ENCODE results near the gene AMY2B. TPM values are rescaled to one million over a fixed set of nuclear protein-coding genes. Genes with fewer than 3 reads are reported as not detected.
A peak's percentile ranks its signal among the peaks of the same experiment; 100 is the strongest.
"Not testable (repeated sequence)": the region's sequence is repeated elsewhere in the genome, so short reads cannot be mapped to it uniquely, and the experiment has no call there.

The AMY2B gene
- 10.6 and 13.8 TPM in 2 replicates for total RNA-seq
- 4.4 TPM for polyA plus RNA-seq (2012)

DNA sequence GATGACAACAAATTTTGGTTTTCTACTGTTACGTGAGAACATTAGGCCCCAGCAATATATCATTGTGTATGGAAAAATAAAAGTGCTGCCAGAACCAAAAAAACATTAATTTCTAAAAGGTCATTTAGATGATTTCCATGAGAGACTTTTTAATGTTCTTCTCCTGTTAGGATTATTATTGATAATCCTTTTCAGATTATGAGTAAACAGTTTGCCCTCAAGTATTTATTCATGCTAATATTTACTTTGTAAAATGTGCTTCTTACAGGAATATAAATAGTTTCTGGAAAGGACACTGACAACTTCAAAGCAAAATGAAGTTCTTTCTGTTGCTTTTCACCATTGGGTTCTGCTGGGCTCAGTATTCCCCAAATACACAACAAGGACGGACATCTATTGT, at the start of gene AMY2B:
Gene AMY2B, plus strand, starts transcription at position 301 of the 400 bp plus-strand sequence. Its CDS starts 14 bp downstream, at position 315.
- DNase-seq (ENCODE audit: low read depth) = not testable (repeated sequence)

DNA sequence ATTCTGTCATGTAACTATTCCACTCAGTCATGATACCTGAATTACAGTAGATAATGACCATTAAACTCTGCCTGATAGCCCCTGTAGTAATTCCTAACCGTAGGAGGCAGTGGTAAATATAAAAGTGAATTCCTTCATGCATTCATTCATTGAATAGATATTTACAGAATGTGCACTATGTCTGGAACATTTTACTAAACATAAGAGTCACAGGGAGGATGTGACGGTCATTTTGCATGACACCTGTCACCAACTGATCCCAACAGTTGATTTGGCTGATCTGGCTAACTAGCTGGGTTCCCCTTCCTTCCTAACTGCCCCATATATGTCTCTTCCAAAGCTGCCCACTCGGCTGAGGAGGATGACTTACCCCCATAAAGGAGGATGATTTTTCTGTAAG, 48.0 kb upstream of the AMY2B start:
- no peak for DNase-seq (ENCODE audit: low read depth)

DNA sequence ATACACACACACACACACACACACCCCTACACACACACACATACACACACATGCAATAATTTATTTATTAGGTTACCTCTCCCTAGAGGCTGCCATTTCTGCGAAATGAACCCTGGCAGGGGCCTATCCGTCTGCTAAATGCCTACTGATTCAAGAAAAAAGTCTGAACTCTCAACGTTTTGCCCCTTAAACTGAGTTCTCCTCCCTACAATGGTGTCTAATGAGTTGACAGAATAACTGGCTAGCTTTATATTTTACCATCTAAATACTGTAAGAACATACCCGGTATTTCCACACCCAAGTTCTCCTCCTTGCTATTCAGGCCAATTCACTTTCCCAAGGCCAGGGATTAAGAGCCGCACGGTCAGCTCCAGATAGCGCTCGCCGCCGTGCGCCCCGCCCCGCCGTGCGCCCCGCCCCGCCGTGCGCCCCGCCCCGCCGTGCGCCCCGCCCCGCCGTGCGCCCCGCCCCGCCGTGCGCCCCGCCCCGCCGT, 46.2 kb upstream of the AMY2B start:
- DNase-seq (ENCODE audit: low read depth) = peak; percentile 68

DNA sequence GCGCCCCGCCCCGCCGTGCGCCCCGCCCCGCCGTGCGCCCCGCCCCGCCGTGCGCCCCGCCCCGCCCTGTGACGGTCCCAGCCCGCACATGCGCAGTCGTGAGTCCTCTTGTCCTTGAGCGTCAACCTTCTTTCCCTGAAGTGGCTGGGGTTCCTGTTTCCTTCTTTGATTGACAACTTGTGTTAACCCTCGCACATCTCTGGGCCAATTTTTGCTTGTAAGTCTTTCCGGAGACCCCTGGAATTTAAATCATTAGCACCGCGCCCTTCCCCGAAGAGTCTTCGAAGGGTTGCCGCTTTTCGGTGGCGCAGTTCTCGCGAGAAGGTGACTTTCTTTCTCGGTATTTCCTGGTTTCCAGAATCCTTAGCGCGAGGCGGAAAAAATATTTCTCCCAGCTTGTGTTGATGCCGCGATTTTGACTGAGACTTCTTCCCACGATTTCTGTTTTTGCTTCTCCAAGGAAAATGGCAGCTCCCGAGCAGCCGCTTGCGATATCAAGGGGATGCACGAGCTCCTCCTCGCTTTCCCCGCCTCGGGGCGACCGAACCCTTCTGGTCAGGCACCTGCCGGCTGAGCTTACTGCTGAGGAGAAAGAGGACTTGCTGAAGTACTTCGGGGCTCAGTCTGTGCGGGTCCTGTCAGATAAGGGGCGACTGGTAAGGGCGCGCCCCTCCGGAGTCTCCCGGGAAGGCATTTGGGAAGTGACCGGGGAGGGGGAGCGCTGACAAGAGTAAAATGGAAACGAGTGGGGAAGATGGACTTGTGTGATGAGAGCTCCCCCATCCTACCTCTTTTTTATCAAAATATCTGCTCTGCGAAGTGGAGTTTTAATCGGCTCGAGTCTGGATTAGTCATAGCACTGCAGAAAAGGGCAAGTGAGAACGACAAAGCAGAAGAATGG, 45.5 kb upstream of the AMY2B start, which contains the start of gene RNPC3:
Gene RNPC3, plus strand, starts transcription at position 93 of the 901 bp plus-strand sequence. Its CDS starts 372 bp downstream, at position 465.
- peak; percentile 94 for DNase-seq (ENCODE audit: low read depth)

DNA sequence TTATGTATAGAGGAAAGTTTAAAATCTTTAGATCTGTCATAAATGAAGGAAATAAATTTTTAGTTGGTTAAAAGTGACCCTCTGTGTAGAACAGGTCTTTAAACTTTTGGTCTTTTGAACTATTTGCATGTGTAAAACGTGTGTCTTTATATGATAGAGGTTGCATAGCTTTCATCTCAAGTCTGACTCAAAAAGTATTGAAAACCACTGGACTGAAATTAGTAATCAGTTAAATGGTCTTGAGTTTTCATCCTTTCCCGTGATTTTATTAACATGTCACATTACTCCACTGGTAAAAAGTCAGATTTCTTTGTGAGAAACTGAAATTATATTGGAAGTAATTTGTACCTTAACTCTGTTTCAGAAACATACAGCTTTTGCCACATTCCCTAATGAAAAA, 44.1 kb upstream of the AMY2B start:
- DNase-seq (ENCODE audit: low read depth) = no peak

DNA sequence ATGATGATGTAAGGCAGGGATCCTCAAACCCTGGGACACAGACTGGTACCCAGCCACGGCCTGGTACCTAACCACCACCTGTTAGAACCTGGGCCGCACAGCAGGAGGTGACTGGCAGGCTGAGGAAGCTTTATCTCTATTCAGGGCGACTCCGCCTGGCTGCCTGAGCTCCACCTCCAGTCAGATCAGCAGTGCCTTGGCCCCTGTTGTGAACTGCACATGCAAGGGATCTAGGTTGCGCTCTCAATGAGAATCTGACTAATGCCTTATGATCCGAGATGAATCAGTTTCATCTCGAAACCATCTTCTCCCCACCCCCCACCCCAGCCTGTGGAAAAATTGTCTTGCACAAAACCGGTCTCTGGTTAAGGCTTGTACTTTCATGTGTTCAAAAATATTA, 41.6 kb upstream of the AMY2B start:
- DNase-seq (ENCODE audit: low read depth) = no peak

DNA sequence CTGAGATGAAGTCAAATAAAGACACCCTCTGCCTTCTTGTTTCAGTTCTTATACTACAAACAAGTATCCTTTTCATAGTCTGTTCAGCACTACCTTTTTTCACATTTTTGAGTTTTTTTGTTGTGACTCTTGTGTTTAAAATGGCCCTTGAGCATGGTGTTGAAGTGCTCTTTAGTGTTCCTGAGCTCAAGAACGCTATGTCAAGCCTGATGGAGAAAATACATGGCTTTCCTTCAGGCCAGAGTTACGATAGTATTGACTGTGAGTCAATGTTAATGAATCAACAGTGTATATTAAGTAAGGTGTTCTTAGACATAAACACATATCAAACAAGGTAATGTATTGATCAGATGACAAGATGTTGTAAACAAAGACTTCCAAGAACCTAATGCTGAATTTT, 33.2 kb upstream of the AMY2B start:
- DNase-seq (ENCODE audit: low read depth) = no peak

DNA sequence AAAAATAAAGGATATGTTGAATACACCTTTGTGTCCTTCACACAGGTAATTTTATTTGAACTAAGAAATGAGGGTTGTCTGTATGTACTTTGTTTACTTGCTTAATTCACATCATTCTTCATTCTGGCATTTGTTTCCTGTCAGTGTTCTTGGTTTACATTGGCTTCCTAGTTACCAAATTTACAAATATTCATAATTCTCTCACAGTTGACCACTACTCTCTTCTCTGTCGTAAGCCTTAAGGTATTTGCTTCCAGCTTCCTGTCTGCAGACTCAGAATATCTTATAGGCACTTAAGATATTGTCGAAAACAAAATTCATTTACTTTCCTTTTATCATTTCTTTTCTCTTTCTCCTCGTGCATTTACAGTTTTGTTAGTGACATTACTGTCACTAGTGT, 30.0 kb upstream of the AMY2B start:
- DNase-seq (ENCODE audit: low read depth) = no peak

DNA sequence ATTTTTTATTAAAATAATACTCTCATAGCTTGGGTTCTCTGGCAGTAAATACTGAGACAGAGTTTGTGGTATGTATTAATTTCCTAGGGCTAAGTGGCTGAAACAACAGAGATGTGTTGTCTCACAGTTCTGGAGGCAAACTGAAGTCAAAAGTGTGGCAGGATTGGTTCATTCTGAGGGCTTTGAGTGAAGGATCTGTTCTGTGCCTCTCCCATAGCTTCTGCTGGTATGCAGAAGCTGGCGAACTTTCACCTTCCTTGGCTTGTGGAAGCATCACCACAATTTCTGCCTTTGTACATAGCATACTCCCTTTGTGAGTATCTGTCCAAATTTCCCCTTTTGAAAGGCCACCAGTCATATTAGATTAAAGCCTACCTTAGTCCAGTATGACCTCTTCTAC, 24.9 kb upstream of the AMY2B start:
- DNase-seq (ENCODE audit: low read depth) = no peak

DNA sequence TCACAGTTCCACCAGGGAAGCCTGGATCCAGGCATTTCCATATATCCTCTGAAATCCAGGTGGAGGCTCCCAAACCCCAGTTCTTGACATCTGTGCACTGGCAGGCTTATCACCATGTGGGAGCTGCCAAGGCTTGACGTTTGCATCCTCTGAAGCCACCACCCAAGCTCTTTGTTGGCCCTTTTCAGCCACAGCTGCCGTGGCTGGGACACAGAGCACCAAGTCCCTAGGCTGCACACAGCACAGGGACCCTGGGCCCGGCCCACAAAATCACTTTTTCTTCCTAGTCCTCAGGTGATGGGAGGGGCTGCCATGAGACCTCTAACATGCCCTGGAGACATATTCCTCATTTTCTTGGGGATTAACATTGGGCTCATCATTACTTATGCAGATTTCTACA, 23.5 kb upstream of the AMY2B start:
- no peak for DNase-seq (ENCODE audit: low read depth)

DNA sequence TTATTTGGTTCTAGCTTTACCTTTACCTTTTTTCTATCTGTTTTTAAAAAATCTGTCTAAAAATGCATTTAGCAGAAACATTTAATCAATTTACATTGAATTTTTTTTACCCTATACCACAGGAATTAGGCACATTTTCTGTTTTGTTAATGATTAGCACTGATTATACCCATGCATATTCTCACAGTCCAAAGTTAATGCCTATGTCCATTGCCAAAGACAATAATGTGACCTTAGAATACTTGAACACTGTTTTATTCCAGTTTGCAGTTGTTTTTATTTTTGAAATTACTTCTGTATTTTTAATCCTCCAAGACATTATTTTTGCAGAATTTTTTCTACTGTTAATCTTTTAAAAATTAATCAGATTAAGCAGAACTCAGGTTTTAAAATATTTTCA, 11.0 kb upstream of the AMY2B start:
- no peak for DNase-seq (ENCODE audit: low read depth)

DNA sequence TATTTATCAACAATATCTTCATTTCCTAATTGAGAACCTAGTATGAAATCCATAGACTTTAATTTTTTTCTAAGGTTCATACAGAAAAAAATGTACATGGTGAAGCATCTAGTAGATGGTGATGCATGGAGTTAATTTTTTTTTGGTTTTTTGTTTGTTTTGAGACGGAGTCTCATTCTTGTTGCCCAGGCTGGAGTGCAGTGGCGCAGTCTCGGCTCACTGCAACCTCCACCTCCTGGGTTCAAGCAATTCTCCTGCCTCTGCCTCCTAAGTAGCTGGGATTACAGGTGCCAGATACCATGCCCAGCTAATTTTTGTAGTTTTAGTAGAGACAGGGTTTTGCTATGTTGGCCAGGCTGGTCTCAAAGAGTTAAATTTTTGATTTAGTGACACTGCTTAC, 10.3 kb upstream of the AMY2B start:
- not testable (repeated sequence) for DNase-seq (ENCODE audit: low read depth)

DNA sequence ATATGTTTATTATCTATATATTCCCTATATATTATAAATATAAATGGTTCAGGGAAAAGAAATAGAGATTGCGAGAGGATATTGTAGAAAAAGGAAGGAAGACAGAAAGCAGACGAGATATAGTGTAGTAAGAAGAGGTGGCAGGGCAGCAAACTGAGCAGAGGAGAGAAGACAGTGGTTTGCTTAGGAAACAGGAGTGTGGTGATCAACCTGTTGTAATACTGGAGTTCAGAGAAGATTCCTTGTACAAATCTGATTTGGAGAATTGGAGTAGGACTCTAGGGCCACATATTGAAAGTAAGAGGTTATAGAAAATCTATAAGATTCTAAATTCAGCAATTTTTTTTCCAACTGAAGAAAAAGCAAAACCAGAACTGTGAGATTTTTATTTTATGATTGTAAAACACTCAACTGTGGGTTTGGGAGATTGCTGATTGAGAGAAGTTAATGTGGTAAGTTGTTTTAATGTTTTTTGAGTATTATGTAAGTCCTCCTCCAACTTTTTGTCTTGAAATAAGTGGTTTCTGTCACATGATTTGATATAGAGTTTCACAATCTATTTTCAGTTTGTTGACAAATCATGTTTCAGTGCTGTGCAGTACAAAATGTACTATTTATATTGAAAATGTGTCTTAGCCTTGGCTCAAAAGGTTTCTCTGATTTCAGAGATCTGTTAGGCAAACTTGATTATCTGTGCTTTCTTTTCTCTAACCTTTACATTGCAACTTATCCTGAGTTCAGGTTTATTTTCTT, 9.6 kb upstream of the AMY2B start:
- DNase-seq (ENCODE audit: low read depth) = peak; percentile 37

DNA sequence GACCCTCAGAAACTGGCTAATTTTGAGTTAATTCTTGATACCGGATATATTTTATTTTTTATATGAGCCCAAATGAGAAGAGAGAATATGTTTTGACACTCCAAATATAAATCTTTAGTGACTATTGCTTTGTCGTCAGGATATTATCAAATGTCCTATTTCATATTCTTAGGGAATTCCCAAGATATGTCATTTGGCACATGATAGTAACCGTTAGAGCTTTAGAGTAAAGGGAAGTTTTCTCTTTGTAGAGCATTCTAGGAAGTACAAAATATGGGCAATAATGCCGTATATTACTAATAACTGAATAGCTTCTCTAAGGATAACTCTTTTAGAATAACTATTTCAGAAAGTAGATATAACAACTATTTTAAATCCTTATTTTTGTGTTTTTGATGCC, 8.3 kb upstream of the AMY2B start:
- no peak for DNase-seq (ENCODE audit: low read depth)

DNA sequence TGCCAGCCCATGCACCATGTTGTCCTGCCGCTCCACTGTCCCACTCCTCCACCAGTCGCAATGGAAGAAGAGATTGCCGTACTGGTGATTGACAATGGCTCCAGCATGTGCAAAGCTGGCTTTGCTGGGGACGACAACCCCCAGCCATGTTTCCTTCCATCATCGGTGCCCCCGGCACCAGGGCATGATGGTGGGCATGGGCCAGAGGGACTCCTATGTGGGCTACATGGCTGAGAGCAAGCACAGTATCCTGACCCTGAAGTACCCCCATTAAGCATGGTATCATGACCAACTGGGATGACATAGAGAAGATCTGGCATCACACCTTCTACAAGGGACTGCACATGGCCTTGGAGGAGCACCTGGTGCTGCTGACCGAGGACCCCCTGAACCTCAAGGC, 1.9 kb upstream of the AMY2B start:
- no peak for DNase-seq (ENCODE audit: low read depth)

DNA sequence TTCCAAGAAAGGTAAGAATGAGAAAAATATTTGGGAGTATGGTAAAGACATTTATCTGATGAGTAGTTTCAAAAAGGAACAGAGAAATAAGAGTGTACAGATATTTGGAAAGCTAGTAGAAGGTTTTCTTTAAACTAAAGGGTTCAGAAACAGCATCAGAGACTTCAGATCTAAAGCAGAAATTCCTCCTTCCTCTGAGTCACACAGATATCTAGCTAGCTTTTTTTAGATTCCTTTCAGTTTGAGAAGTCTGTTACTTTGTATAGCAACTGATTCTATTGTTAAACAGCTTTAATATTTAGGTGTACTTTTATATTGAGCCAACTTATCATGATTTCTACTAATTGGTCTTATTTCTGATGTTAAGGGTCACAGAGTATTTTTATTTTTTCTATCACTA, 4.7 kb downstream of the AMY2B start:
- DNase-seq (ENCODE audit: low read depth) = peak; percentile 1

DNA sequence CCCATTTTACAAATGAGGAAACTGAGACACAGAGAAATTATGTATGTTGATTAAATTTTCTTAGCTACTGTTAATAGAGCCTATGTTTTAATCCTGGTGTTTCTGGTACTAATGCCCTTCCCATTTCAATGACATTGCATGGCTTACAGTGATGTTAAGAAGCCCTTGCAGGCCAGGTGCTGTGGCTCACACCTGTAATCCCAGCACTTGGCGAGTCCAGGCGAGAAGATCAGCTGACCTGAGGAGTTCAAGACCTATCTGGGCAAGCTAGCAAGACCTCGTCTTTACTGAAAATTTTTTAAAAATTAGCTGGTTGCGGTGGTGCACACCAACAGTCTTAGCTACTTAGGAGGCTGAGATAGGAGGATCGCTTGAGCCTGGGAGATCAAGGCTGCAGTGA, 5.4 kb downstream of the AMY2B start:
- DNase-seq (ENCODE audit: low read depth) = not testable (repeated sequence)

DNA sequence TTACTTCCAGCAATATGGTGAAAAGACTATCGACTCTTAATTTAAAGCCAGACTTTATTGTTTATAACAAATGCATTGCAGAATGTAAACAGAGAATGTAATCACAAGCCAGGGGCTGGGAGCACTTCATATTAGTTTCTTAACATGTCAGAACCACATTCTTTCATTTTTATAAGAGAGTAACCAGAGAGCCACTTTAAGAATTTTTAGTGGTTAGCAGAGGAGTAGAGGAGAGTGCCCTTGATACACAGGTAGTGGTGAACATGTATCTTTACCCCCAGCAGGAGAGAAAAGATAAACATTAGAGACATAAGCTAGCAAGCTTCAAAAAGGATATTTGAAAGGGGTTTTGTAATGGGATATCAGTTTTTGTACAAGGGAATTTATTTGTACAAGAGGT, 11.1 kb downstream of the AMY2B start:
- DNase-seq (ENCODE audit: low read depth) = no peak

DNA sequence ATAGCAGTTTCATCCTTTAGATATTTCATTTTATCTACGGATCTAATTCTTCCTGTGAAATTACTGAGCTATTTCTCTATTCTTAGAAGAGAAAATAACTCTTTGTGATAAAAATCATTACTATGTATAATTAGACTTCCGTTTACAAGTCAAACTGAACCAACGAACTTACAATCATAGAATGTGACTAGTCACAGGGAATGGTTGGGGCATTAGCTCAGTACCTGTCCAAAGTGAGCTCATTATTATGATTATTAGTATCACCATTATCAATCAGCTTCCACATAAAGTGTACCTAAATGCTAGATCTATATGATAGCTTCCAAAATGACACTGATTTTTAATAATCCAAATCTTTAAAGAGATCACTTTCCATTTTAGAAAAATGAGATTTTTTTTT, 12.5 kb downstream of the AMY2B start:
- DNase-seq (ENCODE audit: low read depth) = no peak

DNA sequence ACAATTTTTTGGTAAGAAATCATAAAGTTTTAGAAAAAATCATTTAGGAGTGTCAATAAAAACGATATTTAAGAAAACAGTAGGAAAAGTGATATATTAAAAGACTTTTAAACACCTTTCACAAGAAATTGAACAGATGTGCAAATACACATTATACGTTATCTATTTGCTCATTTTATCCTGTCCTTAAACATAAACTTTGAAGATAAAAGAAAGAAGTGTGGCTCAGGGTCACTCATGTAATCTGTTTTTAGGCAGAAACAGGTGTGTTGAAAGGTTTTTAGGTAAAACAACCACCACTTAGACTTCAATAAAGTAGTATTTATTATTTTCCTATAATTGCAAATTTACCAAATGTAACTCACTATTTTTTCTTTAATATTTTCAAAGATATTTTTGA, 13.1 kb downstream of the AMY2B start:
- DNase-seq (ENCODE audit: low read depth) = no peak

DNA sequence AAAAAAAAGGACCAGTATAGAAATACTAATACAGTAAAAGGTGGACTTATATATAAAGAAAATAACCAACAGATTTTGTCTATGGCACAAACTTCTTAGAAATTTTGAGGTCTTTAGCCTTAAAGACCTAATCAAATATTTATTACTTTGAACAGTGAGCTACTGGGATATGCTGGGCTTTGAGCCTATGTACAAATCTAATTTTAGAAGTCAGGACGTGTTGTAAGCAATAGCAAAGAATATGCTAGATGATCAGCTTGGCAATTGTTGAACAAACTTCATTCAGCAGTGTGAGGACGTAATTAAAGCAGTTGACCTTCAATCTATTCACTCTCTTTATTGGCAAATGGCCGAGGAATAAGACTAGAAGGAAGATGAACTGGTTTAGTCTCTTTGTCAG, 31.4 kb downstream of the AMY2B start:
- not testable (repeated sequence) for DNase-seq (ENCODE audit: low read depth)

DNA sequence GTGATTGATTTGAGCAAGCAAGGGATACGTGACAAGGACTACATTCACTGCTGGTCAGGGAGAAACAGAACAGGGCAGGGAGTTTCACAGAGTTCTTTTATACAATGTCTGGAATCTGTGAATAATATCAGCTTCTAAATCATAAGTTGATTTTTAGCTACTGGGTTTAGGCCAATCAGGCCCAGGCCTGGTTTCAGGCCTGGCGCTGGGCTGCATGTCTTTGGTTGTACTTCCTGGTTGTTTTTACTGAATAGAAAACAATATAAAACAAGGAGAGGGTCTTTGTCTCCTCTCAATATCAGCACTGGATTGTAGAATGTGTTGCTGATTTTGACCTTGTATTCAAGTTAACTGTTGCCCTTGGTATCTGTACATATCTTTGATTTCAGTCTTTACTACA, 45.0 kb downstream of the AMY2B start:
- DNase-seq (ENCODE audit: low read depth) = no peak
